Endothelial cell of umbilical vein (primary cell): ENCODE data around the gene MAN1A2. TPM values are rescaled to one million over a fixed set of nuclear protein-coding genes. Genes with fewer than 3 reads are reported as not detected.

Source experiments
- BruUV-seq: library from RNA; stranded (reverse); fragments of 400-500 nt; replicated peaks from 2 replicates; lab custom pipeline; 2021; lab: Mats Ljungman, UMichigan
- CTCF ChIA-PET: fragments of 300-600, 350-600 bp; sonication (Branson Sonifier 250); formaldehyde crosslinking; loops from one replicate; lab custom pipeline; 2021; ENCODE audit warnings: antibody characterized with exemption, inconsistent platforms; lab: Charles Lee
- POLR2A ChIA-PET: fragments of 300-600, 350-600 bp; sonication (Branson Sonifier 250); formaldehyde crosslinking; loops from one replicate; lab custom pipeline; 2021; ENCODE audit warnings: antibody characterized with exemption, inconsistent platforms; lab: Charles Lee
- DNase-seq: peaks from one replicate; pipeline ENCODE4 v3.0.0-alpha.2; 2011; ENCODE audit warnings: low read depth, low spot score
- FAIRE-seq: peaks from 2 replicates; lab custom pipeline; 2011; peaks lifted over from hg19 to GRCh38; lab: Jason Lieb, UNC
- H2AFZ ChIP-seq: 2 replicates; pipeline ENCODE4 v1.6.0; 2012; ENCODE audit warnings: low read depth, low read length, control low read depth, inconsistent platforms
- H3K27ac ChIP-seq: 2 replicates; pipeline ENCODE4 v1.5.1; 2011; ENCODE audit warnings: low read depth, mild to moderate bottlenecking, control low read depth, low read length, moderate library complexity; ENCODE audit not compliant: insufficient read depth
- H3K27me3 ChIP-seq, 2 experiments: 2 replicates each; pipeline versions ENCODE4 v1.6.0 to v1.6.1; 2011; ENCODE audit warnings: low read length in 2 of 2, mixed read lengths in 1 of 2; ENCODE audit not compliant: control insufficient read depth in 2 of 2, insufficient read depth in 2 of 2
- H3K36me3 ChIP-seq, 2 experiments: 2 replicates in 1 of 2; 3 replicates in 1 of 2; pipeline ENCODE4 v1.5.1; 2011; ENCODE audit warnings: low read length in 2 of 2, mild to moderate bottlenecking in 1 of 2, moderate library complexity in 1 of 2; ENCODE audit not compliant: control insufficient read depth in 2 of 2, insufficient read depth in 2 of 2; ENCODE audit errors: extremely low read depth in 1 of 2
- H3K4me1 ChIP-seq: 3 replicates; pipeline ENCODE4 v1.5.1; 2011; ENCODE audit warnings: mild to moderate bottlenecking, low read length; ENCODE audit not compliant: control insufficient read depth, insufficient read depth; ENCODE audit errors: extremely low read depth
- H3K4me2 ChIP-seq: 2 replicates; pipeline ENCODE4 v1.6.1; 2011; ENCODE audit warnings: low read length, control low read depth, mixed read lengths; ENCODE audit not compliant: insufficient read depth
- H3K4me3 ChIP-seq, 3 experiments: fragments of 200-600 bp in 1 of 3; sonication (generic), shearing (Covaris generic) in 1 of 3; replicated peaks in 1 of 3; 2 replicates each; pipeline ENCODE4 v1.5.1; 2011 to 2016; ENCODE audit warnings: control low read depth in 3 of 3, low read length in 3 of 3, mild to moderate bottlenecking in 2 of 3, inconsistent platforms in 1 of 3, low read depth in 1 of 3, moderate library complexity in 1 of 3; ENCODE audit not compliant: insufficient read depth in 1 of 3
- H3K79me2 ChIP-seq: 2 replicates; pipeline ENCODE4 v1.6.0; 2012; ENCODE audit warnings: low read length, inconsistent platforms; ENCODE audit not compliant: control insufficient read depth, insufficient read depth
- H3K9ac ChIP-seq: replicated peaks from 2 replicates; pipeline ENCODE3; 2011; ENCODE audit warnings: low read length, control low read depth; ENCODE audit not compliant: insufficient read depth; ENCODE audit errors: extremely low read depth
- H3K9me1 ChIP-seq: replicated peaks from 3 replicates; pipeline ENCODE4 v1.6.0; 2011; ENCODE audit warnings: mild to moderate bottlenecking, low read length; ENCODE audit not compliant: control insufficient read depth, insufficient read depth; ENCODE audit errors: extremely low read depth
- H3K9me3 ChIP-seq: replicated peaks from 2 replicates; pipeline ENCODE4 v1.5.1; 2012; ENCODE audit warnings: low read length, inconsistent platforms; ENCODE audit not compliant: control insufficient read depth, insufficient read depth
- H4K20me1 ChIP-seq: replicated peaks from 2 replicates; pipeline ENCODE3; 2011; ENCODE audit warnings: mild to moderate bottlenecking, low read length; ENCODE audit not compliant: control insufficient read depth, insufficient read depth; ENCODE audit errors: extremely low read depth
- EZH2 ChIP-seq: IDR thresholded peaks from 2 replicates; pipeline ENCODE4 v1.6.1; 2012; ENCODE audit warnings: borderline replicate concordance, low read depth, mild to moderate bottlenecking, moderate library complexity, low read length, inconsistent platforms; ENCODE audit not compliant: severe bottlenecking
- GATA2 ChIP-seq: IDR thresholded peaks from 2 replicates; pipeline ENCODE4 v1.7.0; 2011; ENCODE audit warnings: low read depth, mild to moderate bottlenecking, moderate library complexity, mixed read lengths, low read length; ENCODE audit not compliant: insufficient read length, insufficient read depth
- POLR2A ChIP-seq: IDR thresholded peaks from 2 replicates; pipeline ENCODE4 v1.6.1; 2012; ENCODE audit warnings: low read depth, mild to moderate bottlenecking, control low read depth, low read length
- POLR2AphosphoS5 ChIP-seq: IDR thresholded peaks from 2 replicates; pipeline ENCODE4 v1.6.1; 2012; ENCODE audit warnings: low read depth, mild to moderate bottlenecking, control low read depth, low read length, moderate library complexity; ENCODE audit not compliant: insufficient read depth
- dilution Hi-C: fragments of 300-500 bp; cut with MboI; formaldehyde crosslinking; loops from one replicate; pipeline ENCODE4 v1.15.0; 2019; ENCODE audit warnings: low sequenced_read_pairs; ENCODE audit not compliant: extremely low pct_ligation_motif_present
- intact Hi-C: fragments of 100-400 bp; cut with micrococcal nuclease; formaldehyde crosslinking; loops from one replicate; pipeline ENCODE4 v1.10.0; 2022
- polyA plus RNA-seq, 4 experiments: library from polyadenylated mRNA; depleted of rRNA in 3 of 4; stranded (reverse) in 3 of 4; unstranded in 1 of 4; fragments of >200 nt; gene quantifications; 2 replicates each; pipeline versions ENCODE4 v1.2.1 to v1.2.3, GENCODE V29; 2011 to 2012; ENCODE audit warnings: missing spikeins in 1 of 4
- total RNA-seq: library from RNA; stranded (reverse); gene quantifications from 2 replicates; pipeline ENCODE4 v1.2.3, GENCODE V29; 2021
- TF ChIP-seq, protein P1 (sequence below), 2 donors: IDR thresholded peaks; 1 replicate in 1 of 2; 2 replicates in 1 of 2; pipeline ENCODE4 v1.5.1; 2011; ENCODE audit warnings: low read length in 2 of 2, mild to moderate bottlenecking in 2 of 2, moderate library complexity in 2 of 2, control low read depth in 1 of 2, inconsistent platforms in 1 of 2, low read depth in 1 of 2; ENCODE audit not compliant: insufficient read depth in 1 of 2; ENCODE audit errors: extremely low read depth in 1 of 2
- TF ChIP-seq, protein P2 (sequence below): IDR thresholded peaks from 2 replicates; pipeline ENCODE4 v1.6.1; 2011; ENCODE audit not compliant: insufficient read depth, insufficient read length

Gene MAN1A2
- total and polyA plus RNA-seq, 2 donors (not counting 3 experiments of a cell fraction or from before 2014, with no cell fraction given), result 13.5 to 36.2 TPM

DNA sequence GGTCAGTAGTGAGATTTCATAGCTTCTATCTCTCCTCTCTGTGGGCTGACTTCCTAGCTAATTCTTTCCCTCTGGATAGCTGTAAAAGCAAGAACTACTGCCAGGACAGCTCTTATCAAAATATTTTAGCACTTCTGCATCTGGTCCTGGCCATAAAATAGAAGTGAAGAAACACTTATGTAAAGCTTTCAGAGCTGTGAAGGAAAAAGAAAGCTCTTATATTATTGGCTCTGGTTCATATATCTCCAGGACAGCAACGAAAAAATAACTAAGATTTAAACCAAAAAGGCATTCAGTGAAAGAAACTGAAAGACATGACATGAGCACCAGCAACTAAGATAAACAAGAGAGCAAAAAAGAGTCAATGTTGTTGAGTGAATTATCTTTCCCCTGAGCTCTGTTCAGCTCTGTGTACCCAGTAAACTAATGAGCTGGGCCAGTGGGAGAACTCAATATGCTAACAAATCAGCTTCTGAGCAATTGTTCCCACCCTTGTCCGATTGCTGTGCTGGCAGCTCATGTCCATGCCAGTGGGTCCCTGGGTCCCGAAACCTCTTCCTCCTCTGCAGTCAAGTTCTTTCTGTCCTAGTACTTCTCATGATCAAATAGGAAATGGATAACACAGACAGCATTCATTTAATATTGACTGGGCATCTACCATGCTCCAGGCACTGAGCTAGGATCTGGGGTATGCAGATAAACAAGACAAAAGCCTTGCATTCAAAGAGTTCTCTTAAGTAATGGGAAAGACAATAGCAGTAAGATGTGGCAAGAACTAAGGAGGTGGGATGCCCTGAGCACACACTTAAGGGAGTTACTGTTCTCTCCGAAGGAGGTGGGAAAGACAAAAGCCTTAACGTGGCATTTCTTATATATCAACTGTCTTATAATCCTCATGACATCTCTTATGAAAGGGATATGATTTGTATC, 45.3 kb upstream of the MAN1A2 start:
- no peak overlapping the region for H3K4me3 ChIP-seq
- TF ChIP-seq, protein P1, sequence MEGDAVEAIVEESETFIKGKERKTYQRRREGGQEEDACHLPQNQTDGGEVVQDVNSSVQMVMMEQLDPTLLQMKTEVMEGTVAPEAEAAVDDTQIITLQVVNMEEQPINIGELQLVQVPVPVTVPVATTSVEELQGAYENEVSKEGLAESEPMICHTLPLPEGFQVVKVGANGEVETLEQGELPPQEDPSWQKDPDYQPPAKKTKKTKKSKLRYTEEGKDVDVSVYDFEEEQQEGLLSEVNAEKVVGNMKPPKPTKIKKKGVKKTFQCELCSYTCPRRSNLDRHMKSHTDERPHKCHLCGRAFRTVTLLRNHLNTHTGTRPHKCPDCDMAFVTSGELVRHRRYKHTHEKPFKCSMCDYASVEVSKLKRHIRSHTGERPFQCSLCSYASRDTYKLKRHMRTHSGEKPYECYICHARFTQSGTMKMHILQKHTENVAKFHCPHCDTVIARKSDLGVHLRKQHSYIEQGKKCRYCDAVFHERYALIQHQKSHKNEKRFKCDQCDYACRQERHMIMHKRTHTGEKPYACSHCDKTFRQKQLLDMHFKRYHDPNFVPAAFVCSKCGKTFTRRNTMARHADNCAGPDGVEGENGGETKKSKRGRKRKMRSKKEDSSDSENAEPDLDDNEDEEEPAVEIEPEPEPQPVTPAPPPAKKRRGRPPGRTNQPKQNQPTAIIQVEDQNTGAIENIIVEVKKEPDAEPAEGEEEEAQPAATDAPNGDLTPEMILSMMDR (IDR thresholded peaks at IDR 0.05; ENCODE audit: extremely low read depth in 1 of 2, insufficient read depth in 1 of 2, low read depth in 1 of 2, low read length in 2 of 2), result no peak
- TF ChIP-seq, protein P2, sequence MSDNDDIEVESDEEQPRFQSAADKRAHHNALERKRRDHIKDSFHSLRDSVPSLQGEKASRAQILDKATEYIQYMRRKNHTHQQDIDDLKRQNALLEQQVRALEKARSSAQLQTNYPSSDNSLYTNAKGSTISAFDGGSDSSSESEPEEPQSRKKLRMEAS, result no peak
- TF ChIP-seq POLR2A (no peak), EZH2 (no peak), GATA2 (no peak), POLR2AphosphoS5 (no peak)
- H4K20me1 ChIP-seq, result no peaks in the 10 kb centered on the region
- DNase-seq (no peak), FAIRE-seq (no peak)
- ChIA-PET CTCF (interaction anchor here (0.6 to 1.4 kb wide), 7 partner anchors 8 to 436 kb away, joined by 3 to 6 read pairs (median 3); no protein-coding TSS in a partner anchor), POLR2A (no interaction called here)
- no peaks in the 10 kb centered on the region for H3K79me2 ChIP-seq
- H2AFZ ChIP-seq, result no peak overlapping the region
- H3K27ac ChIP-seq, result no peak overlapping the region
- H3K9ac ChIP-seq, result no peak overlapping the region
- intact Hi-C loops, result no loop called here
- H3K9me3 ChIP-seq, result no peaks in the 10 kb centered on the region
- no peaks in the 10 kb centered on the region for H3K36me3 ChIP-seq
- H3K4me1 ChIP-seq, result no peaks in the 10 kb centered on the region
- H3K4me2 ChIP-seq, result no peak overlapping the region
- dilution Hi-C loops, result no loop called here
- H3K9me1 ChIP-seq, result peaks cover 3% of the 10 kb centered on the region
- peaks cover 5 to 10% of the 10 kb centered on the region in 2 experiments for H3K27me3 ChIP-seq
- no TSS peak for BruUV-seq
